K562 (cell line): ENCODE results near the gene AP1M1. TPM values are rescaled to one million over a fixed set of nuclear protein-coding genes. Genes with fewer than 3 reads are reported as not detected.

Experiments
- CBX2 ChIP-seq: fragments of 200-600 bp; sonication (generic); IDR thresholded peaks from one replicate; pipeline ENCODE4 v1.6.1; 2012; ENCODE audit warnings: mild to moderate bottlenecking, low read length, inconsistent platforms; ENCODE audit not compliant: insufficient read depth, poor library complexity, severe bottlenecking
- ETS2 ChIP-seq: IDR thresholded peaks from 2 replicates; pipeline ENCODE4 v1.6.1; 2016; ENCODE audit warnings: borderline replicate concordance, missing genetic modification characterization, mild to moderate bottlenecking, moderate library complexity, missing compliant biosample characterization; ENCODE audit not compliant: poor library complexity, severe bottlenecking
- HMGN3 ChIP-seq: IDR thresholded peaks from 2 replicates; pipeline ENCODE4 v1.6.1; 2011; ENCODE audit warnings: borderline replicate concordance, low read depth, mild to moderate bottlenecking, mixed read lengths, low read length; ENCODE audit not compliant: insufficient read length; ENCODE audit errors: extremely low read depth
- JUN ChIP-seq, 2 experiments: sonication (generic) in 1 of 2; formaldehyde crosslinking in 1 of 2; IDR thresholded peaks; 2 replicates each; pipeline versions ENCODE4 v1.6.1 to v1.8.0; 2012 to 2022; ENCODE audit warnings: borderline replicate concordance in 2 of 2, mild to moderate bottlenecking in 2 of 2, improper control_type of control experiment in 1 of 2, low read depth in 1 of 2, low read length in 1 of 2, missing genetic modification reagents in 1 of 2
- MXI1 ChIP-seq: IDR thresholded peaks from 2 replicates; pipeline ENCODE4 v1.6.1; 2011; ENCODE audit warnings: low read depth, mild to moderate bottlenecking, improper control_type of control experiment, low read length
- NKRF ChIP-seq: fragments of 450-650 bp; IDR thresholded peaks from 2 replicates; pipeline ENCODE4 v1.6.1; 2016; ENCODE audit warnings: borderline replicate concordance
- NR2F6 ChIP-seq: fragments of 450-650 bp; formaldehyde crosslinking; IDR thresholded peaks from 2 replicates; pipeline ENCODE4 v1.4.0; 2020; ENCODE audit warnings: mild to moderate bottlenecking
- POLR2AphosphoS5 ChIP-seq: IDR thresholded peaks from 2 replicates; pipeline ENCODE4 v1.6.1; 2011; ENCODE audit warnings: mild to moderate bottlenecking, low read depth, low read length, moderate library complexity; ENCODE audit not compliant: control insufficient read depth, insufficient read depth
- RNF2 ChIP-seq: sonication (generic); IDR thresholded peaks from 2 replicates; pipeline ENCODE4 v1.6.1; 2016
- ZNF23 ChIP-seq: fragments of 250-450 bp; sonication (Bioruptor Pico); IDR thresholded peaks from 2 replicates; pipeline ENCODE4 v1.4.0; 2020; ENCODE audit warnings: mild to moderate bottlenecking
- ZNF398 ChIP-seq: fragments of 250-450 bp; sonication (Bioruptor Pico); IDR thresholded peaks from 2 replicates; pipeline ENCODE4 v1.8.0; 2021; ENCODE audit warnings: moderate library complexity, mild to moderate bottlenecking, inconsistent platforms
- polyA plus RNA-seq, 8 experiments: library from polyadenylated mRNA; depleted of rRNA in 4 of 8; stranded (reverse) in 5 of 8; unstranded in 3 of 8; fragments of >200 nt; fragmentation: Nextera tagmentation in 2 of 8; fragmentation: Illumina TruSeq in 1 of 8; extraction: Ambion mirVana in 2 of 8; extraction: Trizol in 1 of 8; gene quantifications; 2 replicates each; pipeline versions ENCODE4 v1.2.1 to v1.2.3, GENCODE V29; 2011 to 2014; ENCODE audit warnings: inconsistent platforms in 1 of 8, missing spikeins in 1 of 8
- total RNA-seq, 7 experiments: library from RNA; depleted of rRNA in 6 of 7; stranded (reverse); fragments of >200 nt in 6 of 7; fragmentation: Illumina TruSeq in 2 of 7; extraction: Trizol in 2 of 7; gene quantifications; 2 replicates each; pipeline versions ENCODE4 v1.2.1 to v1.2.3, GENCODE V29; 2011 to 2021; ENCODE audit warnings: low replicate concordance in 1 of 7
- TF ChIP-seq, protein P1 (sequence below), 3 experiments: fragments of 200-800 bp in 1 of 3; fragments of 250-450 bp in 1 of 3; fragments of 450-650 bp in 1 of 3; sonication (Bioruptor Pico) in 1 of 3; sonication (Bioruptor generic) in 1 of 3; formaldehyde crosslinking in 1 of 3; IDR thresholded peaks; 2 replicates each; pipeline versions ENCODE4 v1.6.1 to v1.8.0; 2016 to 2022; ENCODE audit warnings: mild to moderate bottlenecking in 2 of 3, missing genetic modification characterization in 2 of 3, missing compliant biosample characterization in 1 of 3, moderate library complexity in 1 of 3
- TF ChIP-seq, protein P2 (sequence below): IDR thresholded peaks from 2 replicates; pipeline ENCODE4 v1.6.1; 2012; ENCODE audit warnings: low read depth, low read length, improper control_type of control experiment, borderline replicate concordance
- TF ChIP-seq, protein P3 (sequence below), 2 experiments: fragments of 450-650 bp in 1 of 2; sonication (generic) in 1 of 2; formaldehyde crosslinking in 1 of 2; IDR thresholded peaks in 1 of 2; conservative IDR thresholded peaks in 1 of 2; 2 replicates each; pipeline versions ENCODE4 v1.6.1 to v1.8.1; 2016 to 2023; ENCODE audit warnings: mild to moderate bottlenecking in 2 of 2, moderate library complexity in 2 of 2, inconsistent platforms in 1 of 2, missing genetic modification reagents in 1 of 2

AP1M1 gene
- total and polyA plus RNA-seq, 9 of the 15 experiments (the other 6 are each of a cell fraction or from before 2014, with no cell fraction given), result 0.87 to 56.2 (median 29.1) TPM

GRCh38 chr19:16185123-16185767 lies 12.5 kb upstream of the AP1M1 start, which contains the start of gene FAM32A (continued):
- TF ChIP-seq, protein P1, sequence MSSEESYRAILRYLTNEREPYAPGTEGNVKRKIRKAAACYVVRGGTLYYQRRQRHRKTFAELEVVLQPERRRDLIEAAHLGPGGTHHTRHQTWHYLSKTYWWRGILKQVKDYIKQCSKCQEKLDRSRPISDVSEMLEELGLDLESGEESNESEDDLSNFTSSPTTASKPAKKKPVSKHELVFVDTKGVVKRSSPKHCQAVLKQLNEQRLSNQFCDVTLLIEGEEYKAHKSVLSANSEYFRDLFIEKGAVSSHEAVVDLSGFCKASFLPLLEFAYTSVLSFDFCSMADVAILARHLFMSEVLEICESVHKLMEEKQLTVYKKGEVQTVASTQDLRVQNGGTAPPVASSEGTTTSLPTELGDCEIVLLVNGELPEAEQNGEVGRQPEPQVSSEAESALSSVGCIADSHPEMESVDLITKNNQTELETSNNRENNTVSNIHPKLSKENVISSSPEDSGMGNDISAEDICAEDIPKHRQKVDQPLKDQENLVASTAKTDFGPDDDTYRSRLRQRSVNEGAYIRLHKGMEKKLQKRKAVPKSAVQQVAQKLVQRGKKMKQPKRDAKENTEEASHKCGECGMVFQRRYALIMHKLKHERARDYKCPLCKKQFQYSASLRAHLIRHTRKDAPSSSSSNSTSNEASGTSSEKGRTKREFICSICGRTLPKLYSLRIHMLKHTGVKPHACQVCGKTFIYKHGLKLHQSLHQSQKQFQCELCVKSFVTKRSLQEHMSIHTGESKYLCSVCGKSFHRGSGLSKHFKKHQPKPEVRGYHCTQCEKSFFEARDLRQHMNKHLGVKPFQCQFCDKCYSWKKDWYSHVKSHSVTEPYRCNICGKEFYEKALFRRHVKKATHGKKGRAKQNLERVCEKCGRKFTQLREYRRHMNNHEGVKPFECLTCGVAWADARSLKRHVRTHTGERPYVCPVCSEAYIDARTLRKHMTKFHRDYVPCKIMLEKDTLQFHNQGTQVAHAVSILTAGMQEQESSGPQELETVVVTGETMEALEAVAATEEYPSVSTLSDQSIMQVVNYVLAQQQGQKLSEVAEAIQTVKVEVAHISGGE (CRISPR knock-in tag; IDR thresholded peaks at IDR 0.05), result peak in 1 of 3 experiments; percentile 77; a peak in 2 of 6 replicates
- TF ChIP-seq ZNF398 (CRISPR knock-in tag) (no peak), ETS2 (no peak), ZNF23 (no peak), MXI1 (0 out of 2 replicates have a peak, but pooled peaks have one; percentile 39), JUN (IDR thresholded peaks at IDR 0.05; ENCODE audit: borderline replicate concordance, low read depth, low read length) (no peak), JUN (CRISPR knock-in tag; IDR thresholded peaks at IDR 0.05; ENCODE audit: borderline replicate concordance) (no peak), NKRF (peak; percentile 79), HMGN3 (no peak), NR2F6 (CRISPR knock-in tag) (no peak), CBX2 (no peak), POLR2AphosphoS5 (peak; percentile 82), RNF2 (no peak)
- TF ChIP-seq, protein P2, sequence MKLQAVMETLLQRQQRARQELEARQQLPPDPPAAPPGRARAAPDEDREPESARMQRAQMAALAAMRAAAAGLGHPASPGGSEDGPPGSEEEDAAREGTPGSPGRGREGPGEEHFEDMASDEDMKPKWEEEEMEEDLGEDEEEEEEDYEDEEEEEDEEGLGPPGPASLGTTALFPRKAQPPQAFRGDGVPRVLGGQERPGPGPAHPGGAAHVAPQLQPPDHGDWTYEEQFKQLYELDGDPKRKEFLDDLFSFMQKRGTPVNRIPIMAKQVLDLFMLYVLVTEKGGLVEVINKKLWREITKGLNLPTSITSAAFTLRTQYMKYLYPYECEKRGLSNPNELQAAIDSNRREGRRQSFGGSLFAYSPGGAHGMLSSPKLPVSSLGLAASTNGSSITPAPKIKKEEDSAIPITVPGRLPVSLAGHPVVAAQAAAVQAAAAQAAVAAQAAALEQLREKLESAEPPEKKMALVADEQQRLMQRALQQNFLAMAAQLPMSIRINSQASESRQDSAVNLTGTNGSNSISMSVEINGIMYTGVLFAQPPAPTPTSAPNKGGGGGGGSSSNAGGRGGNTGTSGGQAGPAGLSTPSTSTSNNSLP, result no peak
- TF ChIP-seq, protein P3, sequence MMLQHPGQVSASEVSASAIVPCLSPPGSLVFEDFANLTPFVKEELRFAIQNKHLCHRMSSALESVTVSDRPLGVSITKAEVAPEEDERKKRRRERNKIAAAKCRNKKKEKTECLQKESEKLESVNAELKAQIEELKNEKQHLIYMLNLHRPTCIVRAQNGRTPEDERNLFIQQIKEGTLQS (IDR thresholded peaks at IDR 0.05), result no peak
- TF ChIP-seq, protein P3 (CRISPR knock-in tag; conservative IDR thresholded peaks at IDR 0.05), result no peak
